ENCODE measurements around the gene SMARCA2. TPM values are rescaled to one million over a fixed set of nuclear protein-coding genes. Genes with fewer than 3 reads are reported as not detected.

The SMARCA2 gene
- total and polyA plus RNA-seq, 8 donors: 20.5 to 242 (median 78.5) TPM

GRCh38 chr9:2195211-2195610 lies 180.1 kb downstream of the SMARCA2 start:
- H3K4me3 ChIP-seq: no peak overlapping the region
- DNase-seq: no peak
- intact Hi-C loops (cut with DNase I; ENCODE audit: low total_unique reads): no loop called here
- H3K9me3 ChIP-seq: peaks cover 0 to 5% (median 4%) of the 10 kb centered on the region in 4 donors
- 85 to 92% (median 88%) methylated on average over 11 of the region's 11 CpGs for WGBS, 5 donors
- H3K36me3 ChIP-seq: peaks cover 7 to 66% (median 54%) of the 10 kb centered on the region in 4 donors
- no peaks in the 10 kb centered on the region for H3K4me1 ChIP-seq
- no peak for TF ChIP-seq CTCF (IDR thresholded peaks at IDR 0.05)
- no peaks in the 10 kb centered on the region for H3K27me3 ChIP-seq
- no peak overlapping the region for H3K27ac ChIP-seq

- intact Hi-C loops (cut with DNase I; ENCODE audit: low total_unique reads): no loop called here
- Histone ChIP-seq H3K4me1 (no peaks in the 10 kb centered on the region), H3K36me3 (peaks cover 0 to 66% (median 39%) of the 10 kb centered on the region in 4 donors), H3K4me3 (no peak overlapping the region), H3K27me3 (no peaks in the 10 kb centered on the region), H3K27ac (no peak overlapping the region), H3K9me3 (peaks cover 0 to 14% (median 8%) of the 10 kb centered on the region in 4 donors)
- WGBS, 5 donors: 96 to 100% (median 98%) methylated on average over 2 of the region's 2 CpGs
- no peak for DNase-seq
- TF ChIP-seq EP300 (IDR thresholded peaks at IDR 0.05) (no peak), POLR2AphosphoS5 (IDR thresholded peaks at IDR 0.05) (no peak), POLR2A (IDR thresholded peaks at IDR 0.05) (no peak), CTCF (IDR thresholded peaks at IDR 0.05) (no peak)
Observed at GRCh38 chr9:2196757-2197156, 181.6 kb downstream of the SMARCA2 start.

GRCh38 chr9:2198956-2199635 lies 183.9 kb downstream of the SMARCA2 start:
- WGBS, 5 donors: 88 to 97% (median 90%) methylated on average over 4 of the region's 4 CpGs
- no peak for TF ChIP-seq POLR2A (IDR thresholded peaks at IDR 0.05)
- intact Hi-C loops (cut with DNase I; ENCODE audit: low total_unique reads): no loop called here
- DNase-seq: no peak
- peaks cover 0 to 14% (median 8%) of the 10 kb centered on the region in 4 donors for H3K9me3 ChIP-seq
- H3K4me1 ChIP-seq: no peaks in the 10 kb centered on the region
- peaks cover 0 to 47% (median 18%) of the 10 kb centered on the region in 4 donors for H3K36me3 ChIP-seq
- no peak overlapping the region for H3K27ac ChIP-seq
- H3K27me3 ChIP-seq: no peaks in the 10 kb centered on the region
- H3K4me3 ChIP-seq: no peak overlapping the region

- Histone ChIP-seq H3K36me3 (peaks cover 0 to 36% (median 12%) of the 10 kb centered on the region in 4 donors), H3K4me1 (no peaks in the 10 kb centered on the region), H3K4me3 (no peak overlapping the region), H3K27ac (no peak overlapping the region), H3K9me3 (peaks cover 0 to 14% (median 8%) of the 10 kb centered on the region in 4 donors), H3K27me3 (no peaks in the 10 kb centered on the region)
- TF ChIP-seq EP300 (IDR thresholded peaks at IDR 0.05) (no peak), POLR2A (IDR thresholded peaks at IDR 0.05) (no peak), CTCF (IDR thresholded peaks at IDR 0.05) (no peak), POLR2AphosphoS5 (IDR thresholded peaks at IDR 0.05) (no peak)
- DNase-seq: no peak
- WGBS, 5 donors: 89 to 99% (median 94%) methylated on average over 6 to 7 of the region's 7 CpGs
- intact Hi-C loops (cut with DNase I; ENCODE audit: low total_unique reads): no loop called here
Observed at GRCh38 chr9:2199999-2200796, 185.1 kb downstream of the SMARCA2 start.
